NT2/D1 (cell line): Measurements from ENCODE around the gene RRAGC.

Experiments used
- DNase-seq: peaks from one replicate; pipeline ENCODE4 v3.0.0-alpha.2; 2011; ENCODE audit warnings: low read depth, low spot score
- H3K27me3 ChIP-seq: 2 replicates; pipeline ENCODE4 v1.6.0; 2011; ENCODE audit warnings: mild to moderate bottlenecking; ENCODE audit not compliant: insufficient read length, insufficient read depth
- H3K36me3 ChIP-seq: 2 replicates; pipeline ENCODE4 v1.6.1; 2011; ENCODE audit warnings: mild to moderate bottlenecking, low read length, mixed read lengths; ENCODE audit not compliant: insufficient read depth, insufficient read length
- H3K4me1 ChIP-seq: 2 replicates; pipeline ENCODE4 v1.5.1; 2011; ENCODE audit not compliant: insufficient read depth, insufficient read length
- H3K4me3 ChIP-seq: 2 replicates; pipeline ENCODE4 v1.5.1; 2011; ENCODE audit warnings: low read depth; ENCODE audit not compliant: insufficient read length
- H3K9ac ChIP-seq: 2 replicates; pipeline ENCODE4 v1.6.0; 2011; ENCODE audit warnings: low read depth; ENCODE audit not compliant: insufficient read length
- H3K9me3 ChIP-seq: 2 replicates; pipeline ENCODE4 v1.5.1; 2011; ENCODE audit warnings: mild to moderate bottlenecking, low read length; ENCODE audit not compliant: insufficient read depth
- SUZ12 ChIP-seq: IDR thresholded peaks from 2 replicates; pipeline ENCODE4 v1.6.1; 2011; ENCODE audit not compliant: insufficient read length, insufficient read depth; ENCODE audit errors: extremely low read depth
- YY1 ChIP-seq: IDR thresholded peaks from 2 replicates; pipeline ENCODE4 v1.6.1; 2011; ENCODE audit not compliant: insufficient read length, insufficient read depth
- ZNF274 ChIP-seq: IDR thresholded peaks from 2 replicates; pipeline ENCODE4 v1.6.1; 2011; ENCODE audit warnings: mild to moderate bottlenecking, low read depth, low read length

Gene RRAGC

DNA sequence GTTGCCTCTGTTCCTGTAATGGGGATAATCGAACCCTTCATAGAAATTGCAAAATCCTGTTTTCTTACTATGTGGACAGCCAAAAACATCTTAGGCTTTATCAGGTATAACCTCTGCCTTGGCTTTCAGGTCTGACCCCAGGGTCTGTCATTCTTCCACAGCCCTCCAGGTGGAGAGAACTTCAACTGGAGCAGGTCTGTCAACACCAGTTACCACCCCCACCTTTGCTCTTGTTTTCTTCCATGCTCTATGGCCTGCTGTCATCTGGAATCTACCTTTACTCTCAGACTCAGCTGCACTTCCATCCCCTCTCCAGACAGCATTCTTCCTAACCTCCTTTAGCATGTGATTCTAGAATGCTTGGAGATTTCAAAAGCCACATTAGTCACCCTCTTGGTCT is 32.2 kb upstream of the RRAGC start:
- H3K4me1 ChIP-seq, result no peaks in the 10 kb centered on the region
- no peaks in the 10 kb centered on the region for H3K36me3 ChIP-seq
- no peak for TF ChIP-seq YY1
- no peak for TF ChIP-seq SUZ12
- TF ChIP-seq ZNF274, result no peak
- H3K9ac ChIP-seq, result no peak overlapping the region
- no peaks in the 10 kb centered on the region for H3K9me3 ChIP-seq
- H3K4me3 ChIP-seq, result no peak overlapping the region
- H3K27me3 ChIP-seq, result no peaks in the 10 kb centered on the region
- peak; percentile 43 for DNase-seq

DNA sequence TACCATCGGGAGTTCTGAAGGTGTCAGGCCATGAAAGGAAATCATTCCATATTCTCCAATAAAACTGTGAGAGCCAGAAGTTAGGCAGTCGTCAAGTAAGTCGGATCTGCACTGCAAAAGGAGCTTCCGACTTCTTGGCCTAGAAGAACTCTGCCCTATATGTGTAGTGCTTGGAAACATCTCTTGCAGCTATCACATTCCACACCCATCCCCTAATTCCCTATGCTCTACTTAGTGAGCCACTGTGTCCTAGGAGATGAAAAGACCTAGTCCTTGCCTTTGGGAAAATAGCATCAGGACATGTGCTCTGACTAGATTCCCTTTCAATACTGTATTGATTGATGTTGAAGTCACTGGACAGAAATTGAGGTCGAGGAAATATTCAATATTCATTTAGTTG is 30.0 kb upstream of the RRAGC start:
- Histone ChIP-seq H3K4me3 (no peak overlapping the region), H3K4me1 (no peaks in the 10 kb centered on the region), H3K36me3 (no peaks in the 10 kb centered on the region), H3K9me3 (no peaks in the 10 kb centered on the region), H3K9ac (no peak overlapping the region), H3K27me3 (no peaks in the 10 kb centered on the region)
- no peak for TF ChIP-seq YY1
- no peak for DNase-seq

DNA sequence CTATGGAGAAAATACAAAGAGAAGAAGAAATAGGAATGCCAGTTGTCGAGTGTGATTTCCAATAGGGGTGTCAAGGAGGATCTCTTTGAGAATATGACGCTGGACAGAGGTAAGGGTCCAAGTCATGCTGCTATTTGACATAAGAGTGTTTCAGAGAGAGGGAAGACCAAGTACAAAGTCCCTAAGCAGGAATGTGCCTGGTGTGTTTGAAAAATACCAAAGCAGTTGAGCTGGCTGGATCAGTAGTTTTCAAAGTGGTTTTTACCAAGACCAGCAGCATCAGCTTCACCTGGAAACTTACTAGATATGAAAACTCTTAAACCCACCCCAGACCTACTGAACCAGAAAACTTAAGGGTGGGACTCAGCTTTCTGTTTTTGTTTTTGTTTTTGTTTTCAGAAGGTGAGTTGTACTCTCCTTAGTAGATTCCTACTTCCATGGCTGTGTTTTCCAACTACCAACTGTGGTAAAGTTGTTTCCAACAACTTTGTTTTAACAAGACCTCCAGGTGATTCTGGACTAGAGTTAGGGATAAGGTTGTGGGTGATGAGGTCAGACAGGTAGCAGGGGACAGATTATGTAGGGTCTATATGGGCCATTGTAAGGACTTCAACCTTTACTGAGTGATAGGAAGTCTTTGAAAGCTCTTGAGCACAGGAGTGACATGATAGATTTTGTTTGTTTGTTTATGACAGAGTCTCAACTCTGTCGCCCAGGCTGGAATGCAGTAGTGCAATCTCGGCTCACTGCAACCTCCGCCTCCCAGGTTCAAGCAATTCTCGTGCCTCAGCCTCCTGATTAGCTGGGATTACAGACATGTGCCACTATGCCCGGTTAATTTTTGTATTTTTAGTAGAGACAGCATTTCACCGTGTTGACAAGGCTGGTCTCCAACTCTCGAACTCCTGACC is 29.1 kb upstream of the RRAGC start:
- Histone ChIP-seq H3K27me3 (no peaks in the 10 kb centered on the region), H3K9ac (no peak overlapping the region), H3K36me3 (no peaks in the 10 kb centered on the region), H3K4me1 (no peaks in the 10 kb centered on the region), H3K4me3 (no peak overlapping the region), H3K9me3 (no peaks in the 10 kb centered on the region)
- DNase-seq, result no peak
- TF ChIP-seq ZNF274 (no peak), SUZ12 (no peak), YY1 (no peak)

DNA sequence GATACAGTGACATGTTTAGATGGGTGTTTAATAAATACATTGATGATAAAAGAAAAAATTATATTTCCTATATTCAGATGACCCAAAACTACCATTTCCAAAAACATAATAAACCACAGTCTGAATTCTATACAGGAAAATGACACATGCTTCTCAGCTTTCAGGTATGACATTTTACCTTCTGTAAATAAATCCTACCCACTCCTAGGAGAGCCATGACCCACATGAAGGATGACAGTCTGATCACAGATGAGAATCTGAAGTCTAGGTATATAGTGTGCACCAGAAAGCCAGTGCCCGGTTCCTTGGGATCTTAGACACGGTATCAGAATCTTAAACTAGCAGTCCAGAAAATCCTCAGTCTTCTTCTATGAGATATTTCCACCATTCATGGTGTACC is 25.5 kb upstream of the RRAGC start:
- no peak for TF ChIP-seq YY1
- no peak for TF ChIP-seq SUZ12
- no peak for TF ChIP-seq ZNF274
- H3K4me3 ChIP-seq, result no peak overlapping the region
- H3K27me3 ChIP-seq, result no peaks in the 10 kb centered on the region
- H3K9ac ChIP-seq, result no peak overlapping the region
- DNase-seq, result no peak
- H3K36me3 ChIP-seq, result no peaks in the 10 kb centered on the region
- no peaks in the 10 kb centered on the region for H3K9me3 ChIP-seq
- H3K4me1 ChIP-seq, result no peaks in the 10 kb centered on the region

DNA sequence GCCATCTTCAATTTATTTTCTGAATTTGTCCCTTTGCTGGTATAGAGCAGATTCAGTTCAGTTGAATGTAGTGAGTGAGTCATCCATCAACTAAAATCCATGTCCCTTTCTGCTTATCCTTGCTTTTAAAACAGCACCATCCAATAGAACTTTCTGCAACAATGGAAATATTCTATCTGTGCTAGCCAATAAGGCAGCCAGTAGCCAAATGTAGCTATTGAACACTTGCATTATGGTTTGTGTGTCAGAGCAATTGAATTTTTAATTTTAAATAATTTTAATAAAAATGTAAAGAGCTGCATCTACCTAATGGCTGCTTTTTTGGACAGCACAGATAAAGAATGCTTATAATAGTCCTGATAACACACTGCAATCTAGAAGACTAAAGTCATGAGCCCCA is 21.9 kb upstream of the RRAGC start, which contains the start of gene GJA9:
TSS of gene GJA9 (minus strand) at position 101 of the 400 bp plus-strand sequence. CDS start 5,489 bp downstream, outside the sequence.
- Histone ChIP-seq H3K9me3 (no peaks in the 10 kb centered on the region), H3K4me3 (no peak within 1 kb of the TSS), H3K27me3 (no peaks in the 10 kb centered on the region), H3K36me3 (no peaks in the 10 kb centered on the region), H3K9ac (no peak within 1 kb of the TSS), H3K4me1 (no peaks in the 10 kb centered on the region)
- no peak for DNase-seq
- no peak for TF ChIP-seq SUZ12
- TF ChIP-seq YY1, result no peak
- TF ChIP-seq ZNF274, result no peak

DNA sequence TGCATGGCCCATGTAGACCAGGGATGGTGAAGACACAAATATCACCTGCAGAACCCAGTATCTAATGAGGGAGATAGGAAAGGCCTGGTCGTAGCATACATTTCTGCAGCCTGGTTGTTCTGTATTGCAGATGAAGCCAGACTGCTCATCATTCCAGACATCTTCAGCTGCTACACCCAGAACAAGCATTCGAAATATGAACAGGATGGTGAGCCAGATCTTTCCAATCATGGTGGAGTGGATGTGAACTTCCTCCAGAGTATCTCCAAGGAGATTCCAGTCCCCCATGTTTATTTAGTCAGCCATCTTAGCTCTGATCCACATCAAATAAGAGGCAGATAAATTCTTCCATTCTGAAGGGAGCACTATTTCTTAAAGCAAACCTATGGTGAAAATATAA is 16.2 kb upstream of the RRAGC start:
- H3K9me3 ChIP-seq, result no peaks in the 10 kb centered on the region
- H3K9ac ChIP-seq, result no peak overlapping the region
- H3K4me1 ChIP-seq, result peaks cover 3% of the 10 kb centered on the region
- TF ChIP-seq ZNF274, result no peak
- TF ChIP-seq SUZ12, result no peak
- no peak for TF ChIP-seq YY1
- DNase-seq, result no peak
- H3K4me3 ChIP-seq, result no peak overlapping the region
- no peaks in the 10 kb centered on the region for H3K27me3 ChIP-seq
- no peaks in the 10 kb centered on the region for H3K36me3 ChIP-seq

DNA sequence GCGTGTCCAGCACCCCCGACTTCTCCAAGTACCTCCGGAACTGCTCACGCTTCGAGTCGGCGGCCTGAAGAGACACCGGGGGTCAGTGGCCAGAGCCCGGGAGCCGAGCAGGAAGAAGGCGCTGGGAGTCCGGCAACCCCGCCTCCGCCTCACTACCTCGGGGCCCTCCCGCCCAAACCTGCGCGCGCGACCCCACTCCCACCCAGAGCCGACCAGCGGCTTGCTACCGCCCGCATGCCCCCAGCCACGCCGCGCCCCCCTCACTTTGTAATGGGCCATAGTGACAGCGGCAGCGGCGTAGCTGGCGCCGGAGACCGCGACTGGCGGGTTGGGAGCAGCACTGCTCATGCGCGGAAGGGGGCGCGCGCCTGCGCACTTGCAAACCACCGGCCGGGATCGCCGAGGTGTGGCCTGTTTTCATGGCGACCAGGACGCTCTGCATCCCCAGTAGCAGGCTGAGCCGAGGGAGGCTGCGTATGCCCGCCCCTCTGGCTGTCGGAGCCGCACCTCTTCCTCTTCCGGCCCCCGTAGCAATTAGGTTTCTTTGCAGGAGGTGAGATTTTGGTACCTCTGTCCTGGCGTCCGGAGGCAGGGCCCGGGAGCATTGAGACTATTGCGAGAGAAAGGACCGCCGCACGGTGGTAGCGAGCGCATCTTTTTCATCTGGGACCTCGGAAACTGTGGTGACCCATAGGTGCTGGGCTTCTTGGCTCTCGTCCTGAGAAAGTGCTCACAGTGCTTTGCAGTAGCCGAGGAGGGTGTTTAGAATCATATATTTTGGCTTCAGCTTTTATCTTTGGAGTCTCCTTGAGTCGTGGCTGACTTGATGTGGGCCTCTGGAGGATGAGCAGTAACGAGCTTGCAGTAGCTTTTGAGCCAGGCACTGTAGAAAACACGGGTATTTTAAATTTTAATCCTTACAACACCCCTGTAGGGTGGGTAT is 13.7 kb upstream of the RRAGC start, which contains the start of gene MYCBP:
TSS of gene MYCBP (minus strand) at position 322 of the 943 bp plus-strand sequence. CDS start at position 279, 43 bp downstream.
- no peaks in the 10 kb centered on the region for H3K9me3 ChIP-seq
- no peaks in the 10 kb centered on the region for H3K36me3 ChIP-seq
- peaks cover 3% of the 10 kb centered on the region for H3K4me1 ChIP-seq
- TF ChIP-seq SUZ12 (no peak), YY1 (peak; percentile 34), ZNF274 (no peak)
- peak within 1 kb of the TSS; percentile 97 for H3K9ac ChIP-seq
- no peaks in the 10 kb centered on the region for H3K27me3 ChIP-seq
- peak; percentile 99 for DNase-seq
- peak within 1 kb of the TSS; percentile 96 for H3K4me3 ChIP-seq
